Stimulated activated CD4-positive, alpha-beta T cell treated with anti-CD3 and anti-CD28 coated beads, TNF-alpha, amount 100 ng/mL, for 1 hour (primary cell): Measurements from ENCODE around the gene NFATC2.

Experiments used
- DNase-seq, 3 donors: peaks; one replicate each; pipeline ENCODE4 v3.0.0-alpha.2; 2020; ENCODE audit warnings: low read depth in 3 of 3, low spot score in 1 of 3

The NFATC2 gene

DNA sequence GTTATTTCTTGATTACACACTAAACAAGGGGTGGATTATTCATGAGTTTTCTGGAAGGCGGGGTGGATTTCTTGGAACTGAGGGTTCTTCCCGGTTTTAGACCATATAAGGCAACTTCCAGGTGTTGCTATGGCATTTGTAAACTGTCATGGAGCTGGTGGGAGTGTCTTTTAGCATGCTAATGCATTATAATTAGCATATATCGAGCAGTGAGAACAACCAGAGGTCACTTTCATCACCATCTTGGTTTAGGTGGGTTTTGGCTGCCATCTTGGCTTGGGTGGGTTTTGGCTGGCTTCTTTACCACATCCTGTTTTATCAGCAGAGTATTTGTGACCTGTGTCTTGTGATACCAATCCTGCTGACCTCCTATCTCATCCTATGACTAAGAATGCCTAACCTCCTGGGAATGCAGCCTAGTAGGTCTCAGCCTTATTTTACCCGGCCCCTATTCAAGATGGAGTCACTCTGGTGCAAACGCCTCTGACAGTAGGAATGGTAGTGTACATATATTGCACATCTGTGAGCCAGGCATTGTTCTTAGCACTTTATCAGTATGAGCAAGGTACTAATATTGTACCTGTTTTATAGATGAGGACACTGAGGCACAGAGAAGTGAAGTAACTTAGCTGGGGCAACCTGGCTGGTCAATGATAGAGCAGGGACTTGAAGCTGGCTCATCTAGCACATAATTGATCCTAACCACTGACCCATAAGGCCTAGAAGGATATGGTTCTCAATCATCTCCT lies 203.7 kb downstream of the NFATC2 start:
- no peak for DNase-seq

DNA sequence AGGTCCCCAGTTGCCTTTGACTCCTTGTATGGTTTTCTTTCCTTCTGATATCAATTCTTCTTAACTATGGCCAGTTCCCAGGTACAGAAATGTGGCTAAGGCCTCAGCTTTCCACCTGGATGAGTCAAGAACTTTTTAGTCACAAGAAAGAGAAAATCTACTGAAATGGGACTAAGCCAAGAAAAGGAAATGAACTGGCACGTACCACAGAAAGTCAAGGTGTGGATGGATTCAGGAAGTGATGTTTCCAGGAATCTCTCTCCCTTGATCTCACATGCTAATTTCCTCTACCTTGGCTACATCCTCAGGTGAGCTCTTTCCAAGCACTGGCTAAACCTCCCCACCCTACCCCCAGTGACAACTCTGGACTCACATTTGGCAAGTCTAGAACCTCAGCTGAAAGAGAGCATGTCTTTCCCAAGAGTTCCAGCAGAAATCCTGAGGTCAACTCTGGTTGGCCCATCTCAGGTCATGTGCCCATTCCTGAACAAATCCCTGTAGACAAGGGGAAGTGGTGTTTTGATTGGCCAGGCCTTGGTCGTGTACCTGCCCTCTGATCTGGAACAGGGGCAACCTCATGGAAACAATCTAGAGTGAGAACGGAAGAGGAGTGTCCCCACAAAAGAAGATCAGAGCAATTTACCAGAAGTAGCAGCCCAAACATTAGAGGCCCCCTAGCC lies 205.3 kb downstream of the NFATC2 start:
- no peak for DNase-seq
